ENCODE results near the gene DNMT3B.

The DNMT3B gene

DNA sequence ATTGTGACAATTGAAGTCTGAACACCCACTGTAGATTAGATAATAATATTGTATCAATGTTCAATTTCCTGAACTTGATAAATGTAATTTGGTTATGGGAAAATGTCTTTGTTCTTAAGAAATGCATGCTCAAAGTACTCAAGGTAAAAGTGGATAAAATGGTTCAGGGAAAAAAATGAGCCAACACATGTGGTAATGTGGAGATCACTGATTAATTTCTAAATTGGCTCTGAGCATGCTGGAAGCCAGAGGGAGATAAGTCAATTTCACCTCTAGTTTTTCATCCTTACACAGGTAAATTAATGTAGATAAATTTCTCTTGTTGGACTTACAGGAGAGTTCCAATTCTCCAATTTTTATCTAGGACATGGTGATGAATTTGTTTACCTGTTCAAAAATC lies 10.9 kb upstream of the DNMT3B start:
- H4K20me1 ChIP-seq (ENCODE audit: control insufficient read depth, insufficient read depth, low read depth, low read length) = no peaks in the 10 kb centered on the region
- no peak overlapping the region for H3K27ac ChIP-seq (ENCODE audit: low read depth, low read length)
- H3K36me3 ChIP-seq (ENCODE audit: control insufficient read depth, low read length) = no peaks in the 10 kb centered on the region
- H3K4me2 ChIP-seq (ENCODE audit: low read length) = no peak overlapping the region
- H3K9me2 ChIP-seq (replicated peaks; ENCODE audit: control insufficient read depth, low read length) = no peaks in the 10 kb centered on the region
- H3K4me1 ChIP-seq (ENCODE audit: control insufficient read depth, low read length) = no peaks in the 10 kb centered on the region
- H3K9me3 ChIP-seq (ENCODE audit: control insufficient read depth, insufficient read depth, low read length) = no peaks in the 10 kb centered on the region
- H3K4me3 ChIP-seq (ENCODE audit: low read length) = no peak overlapping the region
- 0 out of 2 replicates have a peak, but pooled peaks cover 2% of the 10 kb centered on the region for H3F3A ChIP-seq (ENCODE audit: control insufficient read depth, insufficient read depth)
- no peaks in the 10 kb centered on the region for H3K79me2 ChIP-seq (ENCODE audit: control insufficient read depth, low read length)
- no peaks in the 10 kb centered on the region for H3K27me3 ChIP-seq (ENCODE audit: control insufficient read depth, low read length)
- TF ChIP-seq EZH2phosphoT487 (IDR thresholded peaks at IDR 0.05; ENCODE audit: borderline replicate concordance, low read length) = no peak
- TF ChIP-seq, protein P1, sequence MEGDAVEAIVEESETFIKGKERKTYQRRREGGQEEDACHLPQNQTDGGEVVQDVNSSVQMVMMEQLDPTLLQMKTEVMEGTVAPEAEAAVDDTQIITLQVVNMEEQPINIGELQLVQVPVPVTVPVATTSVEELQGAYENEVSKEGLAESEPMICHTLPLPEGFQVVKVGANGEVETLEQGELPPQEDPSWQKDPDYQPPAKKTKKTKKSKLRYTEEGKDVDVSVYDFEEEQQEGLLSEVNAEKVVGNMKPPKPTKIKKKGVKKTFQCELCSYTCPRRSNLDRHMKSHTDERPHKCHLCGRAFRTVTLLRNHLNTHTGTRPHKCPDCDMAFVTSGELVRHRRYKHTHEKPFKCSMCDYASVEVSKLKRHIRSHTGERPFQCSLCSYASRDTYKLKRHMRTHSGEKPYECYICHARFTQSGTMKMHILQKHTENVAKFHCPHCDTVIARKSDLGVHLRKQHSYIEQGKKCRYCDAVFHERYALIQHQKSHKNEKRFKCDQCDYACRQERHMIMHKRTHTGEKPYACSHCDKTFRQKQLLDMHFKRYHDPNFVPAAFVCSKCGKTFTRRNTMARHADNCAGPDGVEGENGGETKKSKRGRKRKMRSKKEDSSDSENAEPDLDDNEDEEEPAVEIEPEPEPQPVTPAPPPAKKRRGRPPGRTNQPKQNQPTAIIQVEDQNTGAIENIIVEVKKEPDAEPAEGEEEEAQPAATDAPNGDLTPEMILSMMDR (IDR thresholded peaks at IDR 0.05; ENCODE audit: low read depth, low read length, poor library complexity, severe bottlenecking) = no peak

DNA sequence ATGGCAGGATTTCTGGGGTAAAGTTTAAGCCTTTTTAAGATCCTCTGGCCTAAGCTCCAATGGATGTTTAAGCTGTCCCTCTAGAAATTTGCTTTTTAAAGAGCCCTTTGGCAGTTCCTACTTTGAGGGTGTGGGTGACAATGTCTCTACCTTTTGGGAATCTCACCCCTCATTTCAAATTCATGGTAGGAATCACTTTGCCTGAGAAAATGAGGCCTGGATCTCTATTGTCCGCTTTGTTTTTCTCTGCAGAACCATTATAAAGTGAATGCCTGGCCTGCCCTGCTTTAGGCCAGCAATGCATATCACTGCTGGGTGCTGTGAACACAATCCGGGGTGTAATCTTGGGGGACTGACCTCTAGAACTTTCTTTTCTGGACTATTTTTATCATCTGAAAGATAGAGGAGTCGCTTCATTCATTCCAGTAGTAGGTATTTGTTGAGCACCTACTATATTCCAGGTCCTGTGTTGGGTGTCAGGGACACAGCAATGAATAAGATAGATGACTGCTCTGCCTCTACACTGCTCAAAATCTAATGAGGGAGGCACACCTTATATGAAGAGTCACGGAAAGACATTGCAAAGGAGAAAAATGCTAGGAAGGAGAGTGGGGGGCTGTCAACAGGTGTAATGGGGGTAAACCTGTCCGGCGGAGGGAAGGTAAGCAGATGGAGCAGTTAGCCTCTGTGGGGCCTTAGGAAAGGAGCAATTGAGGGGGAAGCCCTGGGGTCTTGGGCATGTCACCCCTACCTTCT lies 10.3 kb upstream of the DNMT3B start:
- Histone ChIP-seq H3K9me2 (replicated peaks; ENCODE audit: control insufficient read depth, low read length) (no peaks in the 10 kb centered on the region), H3K27ac (ENCODE audit: low read depth, low read length) (no peak overlapping the region), H3K4me1 (ENCODE audit: control insufficient read depth, low read length) (no peaks in the 10 kb centered on the region)

DNA sequence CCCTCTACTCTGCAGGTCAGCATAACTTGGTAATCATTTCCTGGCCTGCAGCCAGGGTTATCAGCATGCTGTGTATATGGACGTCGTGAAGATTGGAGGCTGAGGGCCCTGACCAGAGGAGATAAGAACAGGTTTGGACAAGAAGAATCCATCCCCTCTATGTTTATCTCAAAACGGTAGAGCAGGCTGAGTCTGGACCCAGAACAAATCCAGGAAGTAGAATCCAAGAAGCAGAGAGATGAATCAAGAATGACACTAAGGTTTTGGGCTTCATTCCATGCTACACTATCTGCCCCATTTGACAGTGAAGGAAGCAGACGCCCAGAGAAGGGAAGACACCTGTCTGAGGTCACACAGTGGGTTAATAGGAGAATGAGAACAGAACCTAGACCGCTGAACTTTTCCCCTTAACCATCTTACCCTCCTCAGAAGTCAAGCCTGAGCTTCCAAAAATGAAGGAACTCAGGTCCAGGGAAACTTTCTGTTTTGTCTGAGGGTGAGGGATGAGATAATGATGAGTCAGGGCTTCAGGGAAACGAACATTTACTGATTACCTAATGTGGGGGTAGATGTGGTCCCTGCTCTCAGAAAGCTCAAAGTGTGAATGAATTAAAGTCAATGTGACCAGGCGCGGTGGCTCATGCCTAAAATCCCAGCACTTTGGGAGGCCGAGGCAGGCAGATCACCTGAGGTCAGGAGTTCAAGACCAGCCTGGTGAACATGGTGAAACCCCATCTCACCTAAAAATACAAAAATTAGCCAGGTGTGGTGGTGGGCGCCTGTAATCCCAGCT lies 9.5 kb upstream of the DNMT3B start:
- H3K4me2 ChIP-seq (ENCODE audit: low read length) = no peak overlapping the region

More for the DNA sequence above, 10.3 kb upstream of the DNMT3B start:
- Histone ChIP-seq H3F3A (ENCODE audit: control insufficient read depth, insufficient read depth) (0 out of 2 replicates have a peak, but pooled peaks cover 2% of the 10 kb centered on the region), H3K36me3 (ENCODE audit: control insufficient read depth, low read length) (no peaks in the 10 kb centered on the region), H4K20me1 (ENCODE audit: control insufficient read depth, insufficient read depth, low read depth, low read length) (no peaks in the 10 kb centered on the region), H3K4me3 (ENCODE audit: low read length) (no peak overlapping the region), H3K4me2 (ENCODE audit: low read length) (no peak overlapping the region), H3K9me3 (ENCODE audit: control insufficient read depth, insufficient read depth, low read length) (no peaks in the 10 kb centered on the region), H3K27me3 (ENCODE audit: control insufficient read depth, low read length) (no peaks in the 10 kb centered on the region), H3K79me2 (ENCODE audit: control insufficient read depth, low read length) (no peaks in the 10 kb centered on the region)
- TF ChIP-seq, protein P1 (IDR thresholded peaks at IDR 0.05; ENCODE audit: low read depth, low read length, poor library complexity, severe bottlenecking) = no peak
- no peak for TF ChIP-seq EZH2phosphoT487 (IDR thresholded peaks at IDR 0.05; ENCODE audit: borderline replicate concordance, low read length)

More for the DNA sequence above, 9.5 kb upstream of the DNMT3B start:
- Histone ChIP-seq H3K4me3 (ENCODE audit: low read length) (no peak overlapping the region), H3K9me3 (ENCODE audit: control insufficient read depth, insufficient read depth, low read length) (no peaks in the 10 kb centered on the region), H4K20me1 (ENCODE audit: control insufficient read depth, insufficient read depth, low read depth, low read length) (no peaks in the 10 kb centered on the region), H3K27me3 (ENCODE audit: control insufficient read depth, low read length) (no peaks in the 10 kb centered on the region), H3K36me3 (ENCODE audit: control insufficient read depth, low read length) (no peaks in the 10 kb centered on the region), H3K79me2 (ENCODE audit: control insufficient read depth, low read length) (no peaks in the 10 kb centered on the region), H3F3A (ENCODE audit: control insufficient read depth, insufficient read depth) (0 out of 2 replicates have a peak, but pooled peaks cover 2% of the 10 kb centered on the region), H3K27ac (ENCODE audit: low read depth, low read length) (no peak overlapping the region), H3K9me2 (replicated peaks; ENCODE audit: control insufficient read depth, low read length) (no peaks in the 10 kb centered on the region), H3K4me1 (ENCODE audit: control insufficient read depth, low read length) (no peaks in the 10 kb centered on the region)
- TF ChIP-seq, protein P1 (IDR thresholded peaks at IDR 0.05; ENCODE audit: low read depth, low read length, poor library complexity, severe bottlenecking) = no peak
